Dedifferentiated amniotic fluid mesenchymal stem cell (primary cell): ENCODE data around the gene PHETA2.
"Not testable (repeated sequence)": the region's sequence is repeated elsewhere in the genome, so short reads cannot be mapped to it uniquely, and the experiment has no call there.

Experiments used
- DNase-seq: peaks from one replicate; pipeline ENCODE4 v3.0.0-alpha.2; 2016; ENCODE audit errors: extremely low spot score

Gene PHETA2

GRCh38 chr22:42104332-42104860 lies 30.3 kb downstream of the PHETA2 start:
- not testable (repeated sequence) for DNase-seq

GRCh38 chr22:42108848-42109247 lies 34.8 kb downstream of the PHETA2 start:
- DNase-seq: no peak

GRCh38 chr22:42111798-42112197 lies 37.8 kb downstream of the PHETA2 start:
- DNase-seq: no peak

- not testable (repeated sequence) for DNase-seq
These were observed 38.7 kb downstream of the PHETA2 start for GRCh38 chr22:42112793-42113192.

GRCh38 chr22:42114721-42115120 lies 40.7 kb downstream of the PHETA2 start:
- DNase-seq: no peak

GRCh38 chr22:42115420-42115830 lies 41.4 kb downstream of the PHETA2 start:
- DNase-seq: not testable (repeated sequence)

GRCh38 chr22:42116848-42117424 lies 42.9 kb downstream of the PHETA2 start:
- no peak for DNase-seq

- DNase-seq: not testable (repeated sequence)
These were observed 46.4 kb downstream of the PHETA2 start for GRCh38 chr22:42120231-42121021.

- DNase-seq: not testable (repeated sequence)
These were observed 49.5 kb downstream of the PHETA2 start for GRCh38 chr22:42123529-42123928.

GRCh38 chr22:42127606-42128005 lies 53.6 kb downstream of the PHETA2 start:
- no peak for DNase-seq

GRCh38 chr22:42128007-42128406 lies 54.0 kb downstream of the PHETA2 start:
- not testable (repeated sequence) for DNase-seq
